Keratinocyte (primary cell): ENCODE data around the gene SLC13A5. TPM values are rescaled to one million over a fixed set of nuclear protein-coding genes. Genes with fewer than 3 reads are reported as not detected.

Experiments
- DNase-seq: peaks from one replicate; pipeline ENCODE4 v3.0.0-alpha.2; 2011; ENCODE audit warnings: low read depth, missing footprints, low spot score
- FAIRE-seq: peaks from 2 replicates; lab custom pipeline; 2011; peaks lifted over from hg19 to GRCh38; lab: Jason Lieb, UNC
- H2AFZ ChIP-seq: 2 replicates; pipeline ENCODE4 v1.6.0; 2012; ENCODE audit warnings: low read length, control low read depth, inconsistent platforms; ENCODE audit not compliant: control insufficient read depth
- H3K27ac ChIP-seq: 2 replicates; pipeline ENCODE4 v1.5.1; 2011; ENCODE audit warnings: low read length; ENCODE audit not compliant: control insufficient read depth, insufficient read depth
- H3K27me3 ChIP-seq: 3 replicates; pipeline ENCODE4 v1.6.0; 2011; ENCODE audit warnings: low read length; ENCODE audit not compliant: control insufficient read depth, insufficient read depth; ENCODE audit errors: extremely low read depth
- H3K36me3 ChIP-seq, 2 experiments: 2 replicates in 1 of 2; 3 replicates in 1 of 2; pipeline ENCODE4 v1.5.1; 2011; ENCODE audit warnings: low read length in 2 of 2, mild to moderate bottlenecking in 1 of 2; ENCODE audit not compliant: control insufficient read depth in 2 of 2, insufficient read depth in 2 of 2; ENCODE audit errors: extremely low read depth in 1 of 2
- H3K4me1 ChIP-seq: 3 replicates; pipeline ENCODE4 v1.5.1; 2011; ENCODE audit warnings: low read length; ENCODE audit not compliant: control insufficient read depth, insufficient read depth; ENCODE audit errors: extremely low read depth
- H3K4me2 ChIP-seq: 3 replicates; pipeline ENCODE4 v1.6.0; 2011; ENCODE audit warnings: low read depth, low read length; ENCODE audit not compliant: control insufficient read depth, insufficient read depth; ENCODE audit errors: extremely low read depth
- H3K4me3 ChIP-seq, 3 experiments: fragments of 200-600 bp in 1 of 3; sonication (generic) in 1 of 3; 2 replicates in 2 of 3; 3 replicates in 1 of 3; pipeline ENCODE4 v1.5.1; 2011 to 2016; ENCODE audit warnings: low read length in 3 of 3, mild to moderate bottlenecking in 3 of 3, control low read depth in 2 of 3, inconsistent platforms in 1 of 3, low read depth in 1 of 3, mixed read lengths in 1 of 3, mixed run types in 1 of 3, moderate library complexity in 1 of 3; ENCODE audit not compliant: control insufficient read depth in 2 of 3, insufficient read depth in 2 of 3; ENCODE audit errors: extremely low read depth in 1 of 3
- H3K79me2 ChIP-seq: 2 replicates; pipeline ENCODE4 v1.6.0; 2012; ENCODE audit warnings: low read length; ENCODE audit not compliant: control insufficient read depth, insufficient read depth
- H3K9ac ChIP-seq: 3 replicates; pipeline ENCODE4 v1.6.0; 2011; ENCODE audit warnings: low read length; ENCODE audit not compliant: control insufficient read depth, insufficient read depth; ENCODE audit errors: extremely low read depth
- H3K9me1 ChIP-seq: 3 replicates; pipeline ENCODE4 v1.6.0; 2011; ENCODE audit warnings: low read length; ENCODE audit not compliant: control insufficient read depth, insufficient read depth; ENCODE audit errors: extremely low read depth
- H3K9me3 ChIP-seq: 2 replicates; pipeline ENCODE4 v1.5.1; 2012; ENCODE audit warnings: low read depth, low read length; ENCODE audit not compliant: control insufficient read depth
- H4K20me1 ChIP-seq: 3 replicates; pipeline ENCODE4 v1.6.0; 2011; ENCODE audit warnings: low read length; ENCODE audit not compliant: control insufficient read depth, insufficient read depth; ENCODE audit errors: extremely low read depth
- EZH2 ChIP-seq: IDR thresholded peaks from one replicate; pipeline ENCODE4 v1.6.1; 2012; ENCODE audit warnings: inconsistent platforms, mild to moderate bottlenecking, low read length, moderate library complexity
- dilution Hi-C: fragments of 300-500 bp; cut with MboI; formaldehyde crosslinking; loops from one replicate; pipeline ENCODE4 v1.7.0; 2020; ENCODE audit warnings: low sequenced_read_pairs; ENCODE audit not compliant: extremely low pct_ligation_motif_present
- polyA plus RNA-seq, 5 experiments: library from polyadenylated mRNA; depleted of rRNA in 3 of 5; stranded (reverse) in 3 of 5; stranded (forward) in 1 of 5; unstranded in 1 of 5; fragments of >200 nt; gene quantifications; 1 replicate in 1 of 5; 2 replicates in 3 of 5; 3 replicates in 1 of 5; pipeline versions ENCODE4 v1.2.1 to v1.2.3, GENCODE V29; 2011 to 2012; ENCODE audit warnings: missing spikeins in 2 of 5, low read depth in 1 of 5, low replicate concordance in 1 of 5
- TF ChIP-seq, protein P1 (sequence below), 3 experiments: IDR thresholded peaks in 1 of 3; conservative IDR thresholded peaks in 1 of 3; optimal IDR thresholded peaks in 1 of 3; 2 replicates in 2 of 3; 3 replicates in 1 of 3; pipeline versions ENCODE3 to v1.5.1; 2011; ENCODE audit warnings: low read length in 3 of 3, mild to moderate bottlenecking in 3 of 3, moderate library complexity in 2 of 3, control low read depth in 1 of 3, inconsistent platforms in 1 of 3; ENCODE audit not compliant: insufficient read depth in 2 of 3; ENCODE audit errors: extremely low read depth in 1 of 3

SLC13A5 gene
- polyA plus RNA-seq, 1 donor (not counting 4 experiments of a cell fraction or from before 2014, with no cell fraction given), result 0.14 TPM

DNA sequence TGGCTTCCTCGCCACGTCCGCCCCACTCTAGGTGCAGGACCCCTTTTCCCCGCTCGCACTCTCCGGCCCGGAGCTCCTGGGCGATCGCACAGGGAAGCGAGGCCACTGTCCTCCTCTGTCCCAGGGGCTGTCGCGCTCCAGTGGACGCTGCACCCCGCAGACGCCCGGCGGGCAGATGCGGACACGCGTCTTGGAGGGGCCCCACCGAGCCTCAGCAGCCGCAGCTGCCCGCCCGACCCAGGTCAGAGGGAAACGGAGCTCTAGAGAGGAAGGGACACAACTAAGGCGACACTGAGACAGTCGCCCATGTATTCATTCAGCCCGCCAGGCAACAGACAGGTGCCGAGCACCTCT, 726 bp upstream of the SLC13A5 start:
- dilution Hi-C loops, result no loop called here
- H2AFZ ChIP-seq, result no peak overlapping the region

DNA sequence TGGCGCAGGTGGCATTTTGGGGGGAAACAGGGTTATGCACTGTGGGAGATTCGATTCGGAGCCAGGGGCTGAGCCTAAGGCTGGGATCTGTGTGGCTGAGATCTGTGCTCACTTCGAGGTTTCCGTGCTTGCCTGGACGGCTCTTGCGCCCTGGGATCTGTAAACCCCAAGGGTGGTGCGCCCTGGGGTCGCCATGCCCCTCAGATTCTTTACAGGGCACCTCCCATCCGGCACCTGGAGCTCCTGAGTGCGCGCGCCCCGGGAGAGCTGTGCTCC, 377 bp downstream of the SLC13A5 start:
- Histone ChIP-seq H3K4me1 (peaks cover 23% of the 10 kb centered on the region), H3K4me3 (peak overlapping the region in 1 of 3 experiments; percentile 21), H3K9me1 (no peaks in the 10 kb centered on the region), H3K79me2 (no peaks in the 10 kb centered on the region), H2AFZ (peak overlapping the region; percentile 11), H3K9me3 (no peaks in the 10 kb centered on the region), H4K20me1 (no peaks in the 10 kb centered on the region), H3K4me2 (peak overlapping the region; percentile 76), H3K27me3 (peaks cover 6% of the 10 kb centered on the region), H3K36me3 (no peaks in the 10 kb centered on the region), H3K9ac (peak overlapping the region; percentile 9), H3K27ac (no peak overlapping the region)
- TF ChIP-seq, protein P1, sequence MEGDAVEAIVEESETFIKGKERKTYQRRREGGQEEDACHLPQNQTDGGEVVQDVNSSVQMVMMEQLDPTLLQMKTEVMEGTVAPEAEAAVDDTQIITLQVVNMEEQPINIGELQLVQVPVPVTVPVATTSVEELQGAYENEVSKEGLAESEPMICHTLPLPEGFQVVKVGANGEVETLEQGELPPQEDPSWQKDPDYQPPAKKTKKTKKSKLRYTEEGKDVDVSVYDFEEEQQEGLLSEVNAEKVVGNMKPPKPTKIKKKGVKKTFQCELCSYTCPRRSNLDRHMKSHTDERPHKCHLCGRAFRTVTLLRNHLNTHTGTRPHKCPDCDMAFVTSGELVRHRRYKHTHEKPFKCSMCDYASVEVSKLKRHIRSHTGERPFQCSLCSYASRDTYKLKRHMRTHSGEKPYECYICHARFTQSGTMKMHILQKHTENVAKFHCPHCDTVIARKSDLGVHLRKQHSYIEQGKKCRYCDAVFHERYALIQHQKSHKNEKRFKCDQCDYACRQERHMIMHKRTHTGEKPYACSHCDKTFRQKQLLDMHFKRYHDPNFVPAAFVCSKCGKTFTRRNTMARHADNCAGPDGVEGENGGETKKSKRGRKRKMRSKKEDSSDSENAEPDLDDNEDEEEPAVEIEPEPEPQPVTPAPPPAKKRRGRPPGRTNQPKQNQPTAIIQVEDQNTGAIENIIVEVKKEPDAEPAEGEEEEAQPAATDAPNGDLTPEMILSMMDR (optimal IDR thresholded peaks at IDR 0.05 in 1 of 3, IDR thresholded peaks at IDR 0.05 in 1 of 3, conservative IDR thresholded peaks at IDR 0.05 in 1 of 3; ENCODE audit: extremely low read depth in 1 of 3, insufficient read depth in 2 of 3, low read length in 3 of 3), result no peak
- no peak for TF ChIP-seq EZH2
- no peak for FAIRE-seq
- no peak for DNase-seq
- dilution Hi-C loops, result no loop called here

More for the DNA sequence above, 726 bp upstream of the SLC13A5 start:
- H3K36me3 ChIP-seq, result no peaks in the 10 kb centered on the region
- FAIRE-seq (no peak), DNase-seq (no peak)
- H3K9ac ChIP-seq, result no peak overlapping the region
- no peaks in the 10 kb centered on the region for H3K9me3 ChIP-seq
- H3K27me3 ChIP-seq, result peaks cover 6% of the 10 kb centered on the region
- peaks cover 23% of the 10 kb centered on the region for H3K4me1 ChIP-seq
- no peak overlapping the region for H3K27ac ChIP-seq
- H3K4me3 ChIP-seq, result no peak overlapping the region
- H3K4me2 ChIP-seq, result no peak overlapping the region
- TF ChIP-seq EZH2, result no peak
- TF ChIP-seq, protein P1 (optimal IDR thresholded peaks at IDR 0.05 in 1 of 3, IDR thresholded peaks at IDR 0.05 in 1 of 3, conservative IDR thresholded peaks at IDR 0.05 in 1 of 3; ENCODE audit: extremely low read depth in 1 of 3, insufficient read depth in 2 of 3, low read length in 3 of 3), result no peak
- no peaks in the 10 kb centered on the region for H3K79me2 ChIP-seq
- H3K9me1 ChIP-seq, result no peaks in the 10 kb centered on the region
- no peaks in the 10 kb centered on the region for H4K20me1 ChIP-seq
